Measurements from ENCODE around the gene SLX9.
A peak's percentile ranks its signal among the peaks of the same experiment; 100 is the strongest.

SLX9 gene

GRCh38 chr21:44939532-44940115 is at the start of gene SLX9:
SLX9 (plus strand) TSS chr21:44940029; CDS start chr21:44940058, 29 bp downstream.
- DNase-seq, result peak; percentile 76

- no peak for DNase-seq
Measured at GRCh38 chr21:44890338-44890931, 49.4 kb upstream of the SLX9 start.

- no peak for DNase-seq
Measured at GRCh38 chr21:44890961-44891541, 48.8 kb upstream of the SLX9 start.

- DNase-seq, result no peak
Measured at GRCh38 chr21:44891631-44892031, 48.2 kb upstream of the SLX9 start.

GRCh38 chr21:44892095-44892494 is 47.7 kb upstream of the SLX9 start:
- no peak for DNase-seq

- DNase-seq, result peak; percentile 8
Measured at GRCh38 chr21:44892536-44893277, 47.1 kb upstream of the SLX9 start.

GRCh38 chr21:44893278-44893556 is 46.6 kb upstream of the SLX9 start:
- no peak for DNase-seq

GRCh38 chr21:44893948-44894656 is 45.7 kb upstream of the SLX9 start:
- no peak for DNase-seq

GRCh38 chr21:44894687-44895302 is 45.0 kb upstream of the SLX9 start:
- no peak for DNase-seq

- no peak for DNase-seq
Measured at GRCh38 chr21:44895859-44896258, 44.0 kb upstream of the SLX9 start.

GRCh38 chr21:44896561-44897286 is 43.1 kb upstream of the SLX9 start:
- no peak for DNase-seq

GRCh38 chr21:44897326-44898010 is 42.4 kb upstream of the SLX9 start:
- no peak for DNase-seq

GRCh38 chr21:44898011-44898488 is 41.8 kb upstream of the SLX9 start:
- no peak for DNase-seq

- DNase-seq, result no peak
Measured at GRCh38 chr21:44898851-44899767, 40.7 kb upstream of the SLX9 start.

- no peak for DNase-seq
Measured at GRCh38 chr21:44899768-44900558, 39.9 kb upstream of the SLX9 start.

GRCh38 chr21:44900559-44901251 is 39.1 kb upstream of the SLX9 start:
- DNase-seq, result no peak

GRCh38 chr21:44901391-44902074 is 38.3 kb upstream of the SLX9 start:
- no peak for DNase-seq
